ENCODE data around the gene SYNGR3.

DNA sequence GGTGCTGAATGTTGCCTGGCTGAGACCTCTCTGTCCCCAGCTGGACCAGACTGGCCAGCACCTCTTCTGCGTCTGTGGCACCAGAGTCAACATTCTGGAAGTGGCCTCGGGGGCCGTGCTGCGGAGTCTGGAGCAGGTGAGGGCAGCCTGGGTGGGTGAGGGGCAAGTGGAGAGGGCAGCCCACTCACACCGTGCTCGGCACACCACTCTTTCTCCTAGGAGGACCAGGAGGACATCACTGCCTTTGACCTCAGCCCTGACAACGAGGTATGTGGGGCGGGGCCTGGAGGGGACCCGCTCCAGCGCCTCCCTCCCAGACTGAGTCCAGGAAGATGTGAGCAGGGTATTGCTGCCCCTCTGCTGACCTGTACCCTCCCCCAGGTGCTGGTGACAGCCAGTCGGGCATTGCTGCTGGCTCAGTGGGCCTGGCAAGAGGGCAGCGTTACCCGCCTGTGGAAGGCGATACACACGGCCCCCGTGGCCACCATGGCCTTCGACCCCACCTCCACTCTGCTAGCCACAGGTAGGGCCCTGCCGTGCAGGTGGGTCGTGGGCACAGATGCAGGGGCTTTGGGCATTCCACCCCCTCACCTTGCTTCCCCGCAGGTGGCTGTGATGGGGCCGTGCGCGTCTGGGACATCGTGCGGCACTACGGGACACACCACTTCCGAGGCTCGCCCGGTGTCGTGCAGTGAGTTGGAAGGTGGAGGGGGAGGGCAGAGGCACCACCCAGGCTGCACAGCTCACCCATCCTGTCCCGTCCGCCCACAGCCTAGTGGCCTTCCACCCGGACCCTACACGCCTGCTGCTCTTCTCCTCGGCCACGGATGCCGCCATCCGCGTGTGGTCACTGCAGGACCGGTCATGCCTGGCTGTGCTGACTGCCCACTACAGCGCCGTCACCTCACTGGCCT is 15.4 kb upstream of the SYNGR3 start:
- TF ChIP-seq, protein P1, sequence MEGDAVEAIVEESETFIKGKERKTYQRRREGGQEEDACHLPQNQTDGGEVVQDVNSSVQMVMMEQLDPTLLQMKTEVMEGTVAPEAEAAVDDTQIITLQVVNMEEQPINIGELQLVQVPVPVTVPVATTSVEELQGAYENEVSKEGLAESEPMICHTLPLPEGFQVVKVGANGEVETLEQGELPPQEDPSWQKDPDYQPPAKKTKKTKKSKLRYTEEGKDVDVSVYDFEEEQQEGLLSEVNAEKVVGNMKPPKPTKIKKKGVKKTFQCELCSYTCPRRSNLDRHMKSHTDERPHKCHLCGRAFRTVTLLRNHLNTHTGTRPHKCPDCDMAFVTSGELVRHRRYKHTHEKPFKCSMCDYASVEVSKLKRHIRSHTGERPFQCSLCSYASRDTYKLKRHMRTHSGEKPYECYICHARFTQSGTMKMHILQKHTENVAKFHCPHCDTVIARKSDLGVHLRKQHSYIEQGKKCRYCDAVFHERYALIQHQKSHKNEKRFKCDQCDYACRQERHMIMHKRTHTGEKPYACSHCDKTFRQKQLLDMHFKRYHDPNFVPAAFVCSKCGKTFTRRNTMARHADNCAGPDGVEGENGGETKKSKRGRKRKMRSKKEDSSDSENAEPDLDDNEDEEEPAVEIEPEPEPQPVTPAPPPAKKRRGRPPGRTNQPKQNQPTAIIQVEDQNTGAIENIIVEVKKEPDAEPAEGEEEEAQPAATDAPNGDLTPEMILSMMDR (IDR thresholded peaks at IDR 0.05; ENCODE audit: low read length), result no peak
- no peak for TF ChIP-seq EZH2 (IDR thresholded peaks at IDR 0.05; ENCODE audit: borderline replicate concordance, low read length)

Data from OCI-LY1 (cell line).